ENCODE results near the gene PTTG1IP. TPM values are rescaled to one million over a fixed set of nuclear protein-coding genes. Genes with fewer than 3 reads are reported as not detected.

PTTG1IP gene
- total RNA-seq, 2 experiments from 2014 or later: 38.9 to 58.1 TPM

GRCh38 chr21:44907966-44908895 lies 34.7 kb upstream of the PTTG1IP start:
- no TSS peak for BruUV-seq (replicated peaks)
- Histone ChIP-seq H3K4me1 (ENCODE audit: insufficient read depth, low read length, poor library complexity, severe bottlenecking) (peaks cover 25% of the 10 kb centered on the region), H4K20me1 (ENCODE audit: insufficient read depth, low read length) (no peaks in the 10 kb centered on the region), H3K9me3 (ENCODE audit: low read length) (no peaks in the 10 kb centered on the region), H3K4me2 (ENCODE audit: low read length) (no peak overlapping the region), H3K79me2 (ENCODE audit: insufficient read depth, low read depth, low read length) (no peaks in the 10 kb centered on the region), H3K27ac (ENCODE audit: low read depth, low read length, poor library complexity, severe bottlenecking) (no peak overlapping the region), H3K9me2 (ENCODE audit: insufficient read depth, low read length) (no peaks in the 10 kb centered on the region), H3K36me3 (ENCODE audit: insufficient read depth, low read length) (no peaks in the 10 kb centered on the region), H2AFZ (ENCODE audit: low read length) (no peak overlapping the region), H3K4me3 (ENCODE audit: low read depth, low read length, poor library complexity, severe bottlenecking) (no peak overlapping the region)
- POLR2A ChIA-PET: no interaction called here
- TF ChIP-seq EZH2phosphoT487 (IDR thresholded peaks at IDR 0.05; ENCODE audit: borderline replicate concordance, low read depth, low read length): no peak
- TF ChIP-seq CTCF (conservative IDR thresholded peaks at IDR 0.05; ENCODE audit: low read length): no peak
- intact Hi-C loops (cut with micrococcal nuclease; ENCODE audit: unreplicated experiment): no loop called here
- CTCF ChIA-PET (ENCODE audit: unreplicated experiment): no interaction called here
- DNase-seq (ENCODE audit: low spot score): no peak

- H3K36me3 ChIP-seq (ENCODE audit: insufficient read depth, low read length): no peaks in the 10 kb centered on the region
- H2AFZ ChIP-seq (ENCODE audit: low read length): no peak overlapping the region
- H3K9me3 ChIP-seq (ENCODE audit: low read length): no peaks in the 10 kb centered on the region
- no peak for DNase-seq (ENCODE audit: low spot score)
- H3K27ac ChIP-seq (ENCODE audit: low read depth, low read length, poor library complexity, severe bottlenecking): no peak overlapping the region
- no peak overlapping the region for H3K4me3 ChIP-seq (ENCODE audit: low read depth, low read length, poor library complexity, severe bottlenecking)
- CTCF ChIA-PET (ENCODE audit: unreplicated experiment): no interaction called here
- BruUV-seq (replicated peaks): no TSS peak
- no peak overlapping the region for H3K4me2 ChIP-seq (ENCODE audit: low read length)
- H3K4me1 ChIP-seq (ENCODE audit: insufficient read depth, low read length, poor library complexity, severe bottlenecking): peaks cover 20% of the 10 kb centered on the region
- TF ChIP-seq CTCF (conservative IDR thresholded peaks at IDR 0.05; ENCODE audit: low read length): no peak
- no peaks in the 10 kb centered on the region for H3K79me2 ChIP-seq (ENCODE audit: insufficient read depth, low read depth, low read length)
- H4K20me1 ChIP-seq (ENCODE audit: insufficient read depth, low read length): no peaks in the 10 kb centered on the region
- POLR2A ChIA-PET: no interaction called here
- H3K9me2 ChIP-seq (ENCODE audit: insufficient read depth, low read length): no peaks in the 10 kb centered on the region
- intact Hi-C loops (cut with micrococcal nuclease; ENCODE audit: unreplicated experiment): no loop called here
These were observed 33.9 kb upstream of the PTTG1IP start for GRCh38 chr21:44907225-44907965.

- ChIA-PET POLR2A (no interaction called here), CTCF (ENCODE audit: unreplicated experiment) (no interaction called here)
- Histone ChIP-seq H3K9me2 (ENCODE audit: insufficient read depth, low read length) (no peaks in the 10 kb centered on the region), H2AFZ (ENCODE audit: low read length) (no peak overlapping the region), H3K79me2 (ENCODE audit: insufficient read depth, low read depth, low read length) (no peaks in the 10 kb centered on the region), H3K36me3 (ENCODE audit: insufficient read depth, low read length) (no peaks in the 10 kb centered on the region), H3K27ac (ENCODE audit: low read depth, low read length, poor library complexity, severe bottlenecking) (no peak overlapping the region), H3K4me1 (ENCODE audit: insufficient read depth, low read length, poor library complexity, severe bottlenecking) (peaks cover 3% of the 10 kb centered on the region), H3K4me2 (ENCODE audit: low read length) (no peak overlapping the region), H3K4me3 (ENCODE audit: low read depth, low read length, poor library complexity, severe bottlenecking) (no peak overlapping the region), H3K9me3 (ENCODE audit: low read length) (no peaks in the 10 kb centered on the region), H4K20me1 (ENCODE audit: insufficient read depth, low read length) (no peaks in the 10 kb centered on the region)
- intact Hi-C loops (cut with micrococcal nuclease; ENCODE audit: unreplicated experiment): no loop called here
- TF ChIP-seq CTCF (conservative IDR thresholded peaks at IDR 0.05; ENCODE audit: low read length): no peak
- no peak for TF ChIP-seq EZH2phosphoT487 (IDR thresholded peaks at IDR 0.05; ENCODE audit: borderline replicate concordance, low read depth, low read length)
- BruUV-seq (replicated peaks): no TSS peak
- DNase-seq (ENCODE audit: low spot score): no peak
These were observed 32.2 kb upstream of the PTTG1IP start for GRCh38 chr21:44905728-44906090.

Data from OCI-LY7 (cell line).